NCI-H82 (cell line): ENCODE data around the gene STXBP6.
"Not testable (repeated sequence)": the region's sequence is repeated elsewhere in the genome, so short reads cannot be mapped to it uniquely, and the experiment has no call there.

Source experiments
- DNase-seq: peaks from one replicate; lab custom pipeline; 2025; lab: John Stamatoyannopoulos, UW

STXBP6 gene

DNA sequence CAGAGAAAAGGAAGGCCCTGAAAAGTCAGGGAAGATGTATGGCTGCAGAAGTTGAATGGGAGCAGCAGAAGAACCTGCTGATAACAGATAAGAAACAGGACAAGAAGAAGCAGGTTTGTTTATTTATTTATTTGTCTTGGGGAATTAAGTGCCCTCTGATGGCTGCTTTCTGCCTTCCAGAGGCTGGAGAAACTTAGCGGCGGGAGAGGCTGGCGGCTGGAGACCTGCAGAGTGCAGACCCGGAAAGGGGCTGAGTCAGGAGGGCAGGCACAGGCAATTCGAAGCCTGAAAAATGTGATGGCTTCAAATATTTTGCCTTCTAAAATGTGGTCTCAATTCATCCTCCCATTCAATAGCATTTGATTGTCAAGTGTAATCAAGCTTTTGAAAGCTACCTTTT, 247.7 kb downstream of the STXBP6 start:
- no peak for DNase-seq

DNA sequence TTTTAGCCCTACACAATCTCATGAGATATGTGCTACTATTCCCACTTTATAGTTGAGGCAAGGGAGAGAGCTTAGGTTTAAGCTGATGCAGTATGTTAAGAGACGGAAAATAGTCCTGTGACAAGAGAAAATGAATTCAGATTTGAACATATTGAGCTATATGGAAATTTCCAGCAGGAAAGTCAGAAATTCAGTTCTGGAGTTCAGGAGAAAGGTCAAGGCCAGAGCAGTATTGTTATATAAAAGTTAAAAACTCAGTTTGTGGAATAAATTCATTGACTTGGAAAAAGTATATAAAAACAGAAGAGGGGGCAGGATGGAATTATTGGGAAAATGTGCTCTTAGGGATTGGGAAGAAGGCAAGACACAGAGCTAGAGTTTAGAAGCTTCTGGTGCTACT, 248.9 kb downstream of the STXBP6 start:
- DNase-seq, result no peak

DNA sequence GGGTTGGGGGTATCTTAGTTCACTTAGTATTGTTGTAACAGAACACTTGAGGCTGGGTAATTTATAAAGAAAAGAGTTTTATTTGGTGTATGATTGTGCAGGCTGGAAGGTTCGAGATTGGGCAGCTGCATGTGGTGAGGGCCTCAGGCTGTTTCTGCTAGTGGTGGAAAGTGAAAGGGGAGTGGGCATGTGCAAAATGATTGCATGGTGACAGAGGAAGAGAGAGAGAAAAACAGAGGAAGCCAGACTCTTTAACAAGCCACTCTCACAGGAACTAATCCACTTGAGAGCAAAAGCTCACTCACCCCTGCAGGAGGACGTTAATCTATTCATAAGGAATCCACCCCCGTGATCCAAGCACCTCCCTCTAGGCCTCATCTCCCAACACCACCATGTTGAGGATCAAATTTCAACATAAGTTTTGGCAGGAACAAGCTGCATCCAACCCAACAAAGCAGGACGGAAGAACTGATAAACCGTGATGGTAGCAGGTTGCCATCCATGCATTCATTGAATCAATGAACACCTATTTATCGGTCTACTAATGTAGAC, 251.0 kb downstream of the STXBP6 start:
- DNase-seq, result peak; percentile 17

DNA sequence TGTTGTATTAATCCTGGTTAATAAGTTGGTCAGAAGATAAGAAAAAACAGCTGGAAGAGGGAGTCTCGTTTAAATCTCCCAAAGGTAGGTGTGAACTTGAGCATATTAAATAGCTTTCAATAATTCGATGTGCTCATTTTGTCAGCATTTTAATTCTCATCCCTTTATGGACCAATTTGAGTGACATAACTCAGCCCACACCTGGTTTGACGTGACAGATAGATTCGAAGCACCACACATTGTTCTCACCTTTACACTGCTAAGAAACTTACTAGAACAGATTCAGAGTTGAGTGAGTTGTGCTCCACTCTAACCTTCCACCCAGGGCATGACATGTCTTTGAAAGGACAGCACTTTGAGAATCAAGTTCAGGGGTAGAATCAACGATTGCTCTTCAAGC, 254.5 kb downstream of the STXBP6 start:
- DNase-seq, result no peak

DNA sequence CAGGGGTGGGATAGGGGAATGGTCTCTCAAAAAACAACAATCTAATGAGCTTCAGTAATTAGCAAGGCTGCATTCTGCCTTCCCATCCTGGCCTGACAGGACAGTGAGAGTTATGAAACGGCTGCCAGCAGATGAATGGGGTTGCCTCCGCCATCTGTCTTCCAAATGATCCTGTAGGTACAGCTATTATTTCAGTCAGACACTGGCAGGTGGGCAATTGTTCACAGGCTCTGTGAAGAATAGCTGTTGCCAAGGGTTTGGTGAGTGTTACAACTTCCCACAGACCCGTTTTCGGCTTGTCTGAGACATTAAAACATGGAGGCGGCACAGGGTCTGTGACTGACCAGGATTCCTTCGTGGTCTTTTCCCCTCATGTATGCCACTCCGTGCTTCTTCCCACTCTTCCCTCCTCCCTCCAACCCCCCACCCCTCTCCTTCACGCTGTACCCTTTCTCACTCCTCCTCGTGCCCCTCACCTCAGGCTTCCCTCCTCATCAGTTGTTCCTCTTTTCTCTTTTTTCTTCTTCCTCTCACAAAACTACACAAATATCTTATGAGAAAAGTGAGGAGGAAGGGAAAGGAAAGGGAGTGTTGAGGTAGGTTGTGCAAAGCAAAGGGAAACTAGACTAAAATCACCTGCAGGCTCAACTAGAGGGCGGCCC, 255.2 kb downstream of the STXBP6 start:
- no peak for DNase-seq

DNA sequence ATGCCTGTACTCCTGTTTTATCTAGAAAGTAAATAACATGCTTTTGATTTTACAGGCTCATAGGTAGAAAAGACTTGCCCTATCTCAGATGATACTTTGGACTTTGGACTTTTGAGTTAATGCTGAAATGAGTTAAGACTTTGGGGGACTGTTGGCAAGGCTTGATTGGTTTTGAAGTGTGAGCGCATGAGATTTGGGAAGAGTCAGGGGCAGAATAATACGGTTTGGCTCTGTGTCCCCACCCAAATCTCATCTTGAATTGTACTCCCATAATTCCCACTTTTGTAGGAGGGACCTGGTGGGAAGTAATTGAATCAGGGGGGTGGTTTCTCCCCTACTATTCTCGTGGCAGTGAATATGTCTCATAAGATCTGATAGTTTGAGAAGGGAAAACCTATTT, 259.8 kb downstream of the STXBP6 start:
- DNase-seq, result no peak

DNA sequence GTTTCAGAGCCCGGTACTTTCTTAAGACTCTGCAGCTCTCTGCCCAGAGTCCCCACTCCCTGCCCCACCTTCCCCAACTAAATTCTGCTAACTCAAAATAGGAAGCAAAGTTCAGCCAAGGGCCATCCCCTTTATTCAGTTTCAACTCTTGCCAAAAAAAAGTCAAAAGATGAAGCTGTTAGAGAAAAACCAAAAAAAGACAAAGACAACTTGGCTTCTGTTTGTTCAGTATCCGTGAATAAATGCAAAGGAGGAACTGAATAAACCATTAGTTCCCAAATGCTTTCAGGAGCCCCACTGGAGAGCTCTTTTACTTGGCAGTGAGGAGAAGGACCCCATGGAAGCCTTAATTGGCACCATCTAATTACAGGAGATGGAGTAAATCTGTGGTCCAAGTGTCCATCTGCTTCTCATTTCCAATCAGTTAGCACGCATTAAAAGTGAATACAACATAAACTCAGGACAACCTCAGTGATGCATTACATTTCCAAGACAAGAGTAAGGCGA, 260.5 kb downstream of the STXBP6 start:
- DNase-seq, result no peak

DNA sequence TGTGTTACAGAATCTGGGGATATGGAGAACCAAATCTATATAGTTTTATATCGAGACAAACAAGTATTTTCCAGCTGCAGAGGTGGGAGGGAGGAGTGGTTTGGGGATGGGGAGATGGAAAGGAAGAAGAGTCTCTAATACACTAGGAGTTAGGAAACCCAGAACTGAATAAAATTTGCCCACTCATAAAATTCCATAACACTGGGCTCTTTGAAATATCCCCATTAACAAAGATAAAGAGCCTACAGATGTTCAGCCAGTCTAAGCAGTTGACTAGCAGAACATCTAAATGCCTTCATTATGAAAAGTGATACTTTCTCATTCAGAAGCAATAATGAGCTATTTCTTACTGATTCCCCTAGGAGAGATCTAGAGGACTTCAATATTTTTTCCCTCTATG, 264.2 kb downstream of the STXBP6 start:
- DNase-seq, result no peak

DNA sequence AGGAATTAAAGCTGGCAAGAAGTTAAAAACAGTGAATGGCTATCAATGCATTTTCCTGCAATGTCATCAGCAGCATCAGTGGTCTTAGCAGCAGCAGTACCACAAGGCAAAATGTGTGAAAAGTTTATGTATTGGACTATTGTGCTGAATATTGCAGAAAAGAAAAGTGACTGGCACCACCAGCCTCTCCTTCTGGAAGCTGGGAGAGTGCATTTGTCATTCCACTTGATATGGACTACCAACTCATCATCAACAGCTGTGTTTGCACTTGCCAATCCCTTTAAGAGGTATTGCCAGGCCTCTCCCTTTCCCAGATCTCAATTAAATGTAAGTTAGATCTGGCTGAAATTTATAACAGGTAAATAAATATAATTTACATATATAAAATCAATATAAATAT, 265.0 kb downstream of the STXBP6 start:
- no peak for DNase-seq

DNA sequence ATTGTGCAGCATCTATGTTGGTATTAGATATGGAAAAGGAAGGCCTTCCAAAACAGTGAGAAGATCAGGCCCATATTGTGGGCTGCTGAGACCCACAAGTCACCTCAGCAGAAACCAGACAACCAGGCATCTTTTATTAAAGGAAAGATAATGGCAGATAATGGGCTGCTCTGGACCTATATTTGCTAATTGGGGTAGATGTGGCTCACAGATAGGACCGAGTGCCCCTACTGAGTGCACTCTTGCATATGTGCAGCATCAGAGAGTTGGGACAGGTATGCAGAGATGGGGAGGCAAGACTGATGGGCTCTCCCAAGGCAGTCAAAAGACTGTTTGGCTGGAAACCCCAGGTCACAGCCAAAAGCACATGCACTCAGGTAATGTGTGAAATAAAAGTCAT, 266.2 kb downstream of the STXBP6 start:
- no peak for DNase-seq

DNA sequence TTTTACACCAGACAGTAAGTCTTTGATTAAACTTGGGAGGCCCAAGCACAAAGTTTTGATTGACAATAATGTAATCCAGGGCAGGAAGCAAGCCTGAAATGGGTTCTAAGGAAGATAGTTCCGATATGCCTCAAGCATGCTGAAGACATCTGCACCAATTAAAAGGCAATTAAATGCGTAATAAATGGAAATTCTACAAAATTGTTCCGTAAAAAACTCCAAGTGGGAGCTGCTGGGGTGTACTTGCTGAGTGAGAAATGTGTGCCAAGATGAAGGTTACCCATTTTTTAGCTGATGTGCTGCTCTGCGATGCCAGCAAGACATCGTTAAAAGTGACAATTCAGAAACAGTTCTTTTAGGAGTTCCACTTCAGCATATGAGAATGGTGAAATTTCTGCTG, 269.7 kb downstream of the STXBP6 start:
- no peak for DNase-seq

DNA sequence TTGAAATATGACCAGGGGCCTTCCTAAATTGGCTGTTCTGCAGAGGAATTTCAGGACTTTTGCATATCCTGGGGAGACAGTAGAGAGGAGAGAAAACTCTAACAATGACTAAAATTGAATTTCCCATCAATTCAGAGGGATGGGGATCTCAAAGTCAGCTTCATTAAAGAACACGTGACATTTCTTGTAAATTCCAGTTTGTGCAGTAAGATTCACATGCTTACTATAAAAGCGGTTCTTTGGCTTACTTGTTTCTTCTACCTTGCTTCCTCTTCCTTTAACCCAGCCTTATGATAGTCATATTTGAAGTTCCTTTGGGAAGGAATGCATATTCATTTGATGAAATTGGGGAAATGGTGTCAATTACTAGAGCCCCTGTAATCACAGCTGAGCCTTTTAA, 272.3 kb downstream of the STXBP6 start:
- no peak for DNase-seq

DNA sequence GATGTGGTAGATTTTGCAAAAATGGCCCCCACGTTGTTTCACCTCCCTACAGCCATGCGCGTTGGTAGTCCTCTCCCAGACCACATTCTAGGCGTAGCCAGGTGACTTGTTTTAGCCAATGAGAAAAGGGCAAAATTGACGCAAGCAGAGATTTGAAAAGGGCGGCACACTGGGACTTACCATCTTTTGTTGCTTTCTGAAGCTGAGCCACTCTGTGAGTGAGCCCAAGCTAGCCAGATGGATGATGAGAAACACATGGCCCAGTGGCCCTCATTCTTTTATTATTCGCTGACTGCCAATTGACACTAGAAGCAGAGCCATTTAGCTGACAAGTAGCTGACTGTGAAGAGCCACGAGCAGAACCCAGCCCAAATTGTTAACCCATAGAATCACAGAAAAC, 274.0 kb downstream of the STXBP6 start:
- DNase-seq, result no peak

DNA sequence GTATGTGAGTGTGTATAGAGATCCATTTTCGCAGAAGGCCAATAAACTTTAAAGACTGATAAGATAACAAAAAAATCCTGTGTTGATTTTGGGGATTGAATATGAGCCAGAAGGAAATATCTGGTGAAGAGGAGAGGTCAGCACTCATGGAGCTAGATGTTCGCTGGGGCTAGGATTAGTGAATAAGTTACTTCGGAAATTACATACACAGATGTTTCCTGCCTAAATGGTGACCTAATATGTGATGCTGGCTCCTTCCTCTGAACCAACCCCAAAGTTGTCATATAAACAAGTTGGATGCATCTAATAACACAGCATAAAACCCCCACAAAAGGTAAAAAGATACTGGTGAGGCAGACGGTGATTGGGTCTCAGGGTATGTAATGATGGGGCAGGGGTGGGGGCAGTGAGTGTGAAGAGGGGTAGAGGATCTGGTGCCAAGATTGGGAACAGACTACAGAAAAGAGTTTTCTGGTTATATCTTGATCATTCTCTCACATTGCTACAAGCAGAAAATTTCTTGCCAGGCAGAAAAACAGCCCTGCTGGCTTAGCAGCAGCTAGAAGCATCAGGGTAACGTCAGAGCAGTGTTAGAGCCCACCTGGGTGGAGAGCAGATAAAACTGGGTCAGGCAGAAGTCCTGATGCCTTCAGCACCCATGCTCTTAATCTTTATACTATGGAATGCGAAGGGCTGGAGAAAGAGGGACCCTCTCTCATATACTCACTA, 275.6 kb downstream of the STXBP6 start:
- DNase-seq, result no peak

DNA sequence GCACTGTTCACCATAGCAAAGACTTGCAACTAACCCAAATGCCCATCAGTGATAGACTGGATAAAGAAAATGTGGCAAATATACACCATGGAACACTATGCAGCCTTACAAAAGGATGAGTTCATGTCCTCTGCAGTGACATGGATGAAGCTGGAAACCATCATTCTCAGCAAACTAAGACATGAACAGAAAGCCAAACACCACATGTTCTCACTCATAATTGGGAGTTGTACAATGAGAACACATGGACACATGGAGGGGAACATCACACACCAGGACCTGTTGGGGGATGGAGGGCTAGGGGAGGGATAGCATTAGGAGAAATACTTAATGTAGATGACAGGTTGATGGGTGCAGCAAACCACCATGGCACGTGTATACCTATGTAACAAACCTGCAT, 276.4 kb downstream of the STXBP6 start:
- DNase-seq, result not testable (repeated sequence)

DNA sequence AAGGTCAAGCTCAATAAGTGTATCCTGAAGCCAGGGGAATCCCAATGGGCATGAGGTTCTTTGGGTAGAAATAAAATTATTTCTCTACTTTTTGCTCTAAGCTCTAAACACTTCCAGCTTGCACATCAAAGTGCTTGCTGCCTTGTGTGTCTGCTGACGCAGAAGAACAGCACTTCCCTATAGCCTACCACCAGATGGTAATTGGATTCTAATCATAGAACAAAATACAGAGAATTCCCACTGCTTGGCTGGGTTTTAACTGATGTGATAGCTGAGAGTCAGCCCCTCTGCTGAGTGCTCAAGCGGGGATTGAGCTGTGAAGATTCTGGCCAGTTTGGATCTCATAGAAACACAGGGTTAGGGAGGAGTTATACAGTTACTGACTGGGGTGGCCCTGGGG, 283.5 kb downstream of the STXBP6 start:
- DNase-seq, result no peak

DNA sequence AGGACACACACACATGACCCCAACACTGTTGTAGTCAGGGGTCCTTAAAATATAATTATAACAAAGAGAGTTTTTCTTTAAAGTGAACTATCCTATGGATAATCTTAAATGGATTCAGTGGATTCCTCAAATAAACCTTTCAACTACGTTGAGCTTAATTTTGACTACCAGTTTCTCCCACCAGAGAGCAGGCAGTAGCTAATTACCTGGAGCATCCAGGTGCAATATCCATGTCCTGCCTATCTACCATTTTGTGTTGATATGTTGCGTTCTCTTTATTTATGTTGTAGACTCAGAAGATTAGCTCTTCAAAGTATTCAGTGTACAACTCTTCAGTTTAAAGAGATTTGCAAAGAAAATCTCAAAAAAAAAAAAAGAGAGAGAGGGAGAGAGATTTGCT, 288.8 kb downstream of the STXBP6 start:
- DNase-seq, result no peak
